ENCODE results near the gene ACAN.

The ACAN gene

GRCh38 chr15:88887068-88887580 lies 83.9 kb downstream of the ACAN start:
- no peaks in the 10 kb centered on the region for H3K79me2 ChIP-seq (ENCODE audit: low read length)
- H4K20me1 ChIP-seq (ENCODE audit: insufficient read depth, low read length) = no peaks in the 10 kb centered on the region
- no peak overlapping the region for H3K9ac ChIP-seq (ENCODE audit: low read length)
- H3K9me2 ChIP-seq (replicated peaks; ENCODE audit: insufficient read depth, low read length) = no peaks in the 10 kb centered on the region
- H3K27ac ChIP-seq (ENCODE audit: low read length) = no peak overlapping the region
- no peak for DNase-seq
- H3K4me3 ChIP-seq (ENCODE audit: low read length) = no peak overlapping the region
- TF ChIP-seq EZH2phosphoT487 (IDR thresholded peaks at IDR 0.05; ENCODE audit: low read length) = no peak
- no peak for TF ChIP-seq EZH2 (optimal IDR thresholded peaks at IDR 0.05; ENCODE audit: low read depth, low read length)
- no peak for TF ChIP-seq CTCF (IDR thresholded peaks at IDR 0.05; ENCODE audit: low read length)
- H3K9me3 ChIP-seq (replicated peaks; ENCODE audit: insufficient read depth, low read length) = no peaks in the 10 kb centered on the region
- H3K27me3 ChIP-seq (replicated peaks; ENCODE audit: insufficient read depth, low read length) = no peaks in the 10 kb centered on the region
- no peaks in the 10 kb centered on the region for H3K36me3 ChIP-seq (replicated peaks; ENCODE audit: insufficient read depth, low read length)
- no peaks in the 10 kb centered on the region for H3K4me1 ChIP-seq (ENCODE audit: low read length)
- H3F3A ChIP-seq (ENCODE audit: insufficient read depth, low read length) = no peaks in the 10 kb centered on the region
- H2AFZ ChIP-seq (ENCODE audit: low read length) = no peak overlapping the region
- H3K4me2 ChIP-seq (ENCODE audit: low read depth, low read length) = no peak overlapping the region

GRCh38 chr15:88888719-88889118 lies 85.5 kb downstream of the ACAN start:
- Histone ChIP-seq H3K9ac (ENCODE audit: low read length) (no peak overlapping the region), H3K79me2 (ENCODE audit: low read length) (no peaks in the 10 kb centered on the region), H3K4me3 (ENCODE audit: low read length) (no peak overlapping the region), H2AFZ (ENCODE audit: low read length) (no peak overlapping the region), H3K9me3 (replicated peaks; ENCODE audit: insufficient read depth, low read length) (no peaks in the 10 kb centered on the region), H3F3A (ENCODE audit: insufficient read depth, low read length) (no peaks in the 10 kb centered on the region), H3K4me1 (ENCODE audit: low read length) (no peaks in the 10 kb centered on the region), H3K4me2 (ENCODE audit: low read depth, low read length) (no peak overlapping the region), H3K9me2 (replicated peaks; ENCODE audit: insufficient read depth, low read length) (no peaks in the 10 kb centered on the region), H4K20me1 (ENCODE audit: insufficient read depth, low read length) (no peaks in the 10 kb centered on the region), H3K27me3 (replicated peaks; ENCODE audit: insufficient read depth, low read length) (no peaks in the 10 kb centered on the region), H3K27ac (ENCODE audit: low read length) (no peak overlapping the region), H3K36me3 (replicated peaks; ENCODE audit: insufficient read depth, low read length) (no peaks in the 10 kb centered on the region)
- DNase-seq = no peak
- TF ChIP-seq CTCF (IDR thresholded peaks at IDR 0.05; ENCODE audit: low read length) = no peak

GRCh38 chr15:88890495-88890894 lies 87.3 kb downstream of the ACAN start:
- no peak overlapping the region for H3K4me2 ChIP-seq (ENCODE audit: low read depth, low read length)
- peaks cover 5% of the 10 kb centered on the region; the same call in 1 of the 2 replicates for H3K4me1 ChIP-seq (ENCODE audit: low read length)
- H3K9ac ChIP-seq (ENCODE audit: low read length) = no peak overlapping the region
- H3K27me3 ChIP-seq (replicated peaks; ENCODE audit: insufficient read depth, low read length) = no peaks in the 10 kb centered on the region
- no peaks in the 10 kb centered on the region for H3K36me3 ChIP-seq (replicated peaks; ENCODE audit: insufficient read depth, low read length)
- H4K20me1 ChIP-seq (ENCODE audit: insufficient read depth, low read length) = no peaks in the 10 kb centered on the region
- TF ChIP-seq CTCF (IDR thresholded peaks at IDR 0.05; ENCODE audit: low read length) (no peak), EZH2phosphoT487 (IDR thresholded peaks at IDR 0.05; ENCODE audit: low read length) (no peak), EZH2 (optimal IDR thresholded peaks at IDR 0.05; ENCODE audit: low read depth, low read length) (no peak)
- H3K27ac ChIP-seq (ENCODE audit: low read length) = no peak overlapping the region
- H3K9me3 ChIP-seq (replicated peaks; ENCODE audit: insufficient read depth, low read length) = no peaks in the 10 kb centered on the region
- no peak overlapping the region for H3K4me3 ChIP-seq (ENCODE audit: low read length)
- no peak overlapping the region for H2AFZ ChIP-seq (ENCODE audit: low read length)
- H3F3A ChIP-seq (ENCODE audit: insufficient read depth, low read length) = no peaks in the 10 kb centered on the region
- H3K79me2 ChIP-seq (ENCODE audit: low read length) = no peaks in the 10 kb centered on the region
- no peaks in the 10 kb centered on the region for H3K9me2 ChIP-seq (replicated peaks; ENCODE audit: insufficient read depth, low read length)
- DNase-seq = no peak

Data from MM.1S (cell line).